Peyer's patch (tissue), 4 donors: Measurements from ENCODE around the gene IL1F10. TPM values are rescaled to one million over a fixed set of nuclear protein-coding genes. Genes with fewer than 3 reads are reported as not detected.
A peak's percentile ranks its signal among the peaks of the same experiment; 100 is the strongest.

Experiments used
- DNase-seq, 3 donors: peaks; one replicate each; pipeline ENCODE4 v3.0.0-alpha.2; 2017 to 2019
- H3K27ac ChIP-seq, 4 donors: fragments of 200-600 bp; sonication (generic); one replicate each; pipeline ENCODE4 v1.5.1; 2016 to 2019
- H3K27me3 ChIP-seq, 2 donors: fragments of 200-600 bp; sonication (generic); one replicate each; pipeline ENCODE4 v1.5.1; 2019
- H3K36me3 ChIP-seq, 3 donors: fragments of 200-600 bp; sonication (generic); one replicate each; pipeline ENCODE4 v1.5.1; 2016 to 2019
- H3K4me1 ChIP-seq, 4 donors: fragments of 200-600 bp; sonication (generic); one replicate each; pipeline ENCODE4 v1.5.1; 2016 to 2019
- H3K4me3 ChIP-seq, 4 donors: fragments of 200-600 bp; sonication (generic); 1 replicate in 3 of 4; 2 replicates in 1 of 4; pipeline ENCODE4 v1.5.1; 2016 to 2019; ENCODE audit warnings: mild to moderate bottlenecking in 1 of 4
- H3K9me3 ChIP-seq, 4 donors: fragments of 200-600 bp; sonication (generic); one replicate each; pipeline ENCODE4 v1.5.1; 2016 to 2019; ENCODE audit warnings: mild to moderate bottlenecking in 1 of 4
- POLR2A ChIP-seq, 2 donors: fragments of 450-650 bp; IDR thresholded peaks; one replicate each; pipeline ENCODE4 v1.5.1; 2017; ENCODE audit warnings: antibody characterized with exemption in 2 of 2, mild to moderate bottlenecking in 2 of 2, moderate library complexity in 2 of 2
- total RNA-seq, 4 donors: library from RNA; depleted of rRNA; stranded (reverse); fragments of >200 nt; gene quantifications; one replicate each; pipeline ENCODE4 v1.1.0, GENCODE V29; 2016
- TF ChIP-seq, protein P1 (sequence below), 6 experiments: fragments of 450-650 bp in 4 of 6; fragments of 200-600 bp in 2 of 6; sonication (generic) in 1 of 6; IDR thresholded peaks; one replicate each; pipeline ENCODE4 v1.5.1; 2017 to 2019; ENCODE audit warnings: antibody characterized with exemption in 6 of 6, mild to moderate bottlenecking in 3 of 6, moderate library complexity in 1 of 6

The IL1F10 gene
- total RNA-seq, 4 donors from 2014 or later, result not detected

DNA sequence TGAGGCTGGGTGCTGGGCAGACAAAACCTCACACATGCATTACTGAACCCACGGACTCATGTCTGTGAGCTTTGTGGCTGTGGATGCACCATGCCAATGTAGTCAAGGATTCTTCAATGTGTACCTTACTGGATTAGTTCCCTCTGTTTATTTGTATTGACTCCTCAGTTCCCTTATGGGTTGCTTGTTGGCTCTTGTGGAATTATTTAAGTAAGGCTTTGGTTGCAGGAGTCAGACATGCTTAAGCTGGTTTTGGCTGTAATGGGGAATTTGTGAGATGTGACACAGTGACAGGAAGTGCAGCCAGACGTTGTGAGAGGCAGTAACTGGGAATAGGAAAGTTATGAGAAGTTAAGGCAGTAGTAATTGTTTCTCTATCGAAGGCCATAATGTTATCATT lies 46.0 kb downstream of the IL1F10 start:
- Histone ChIP-seq H3K4me3 (no peak overlapping the region), H3K9me3 (no peaks in the 10 kb centered on the region), H3K27me3 (no peaks in the 10 kb centered on the region), H3K27ac (no peak overlapping the region), H3K4me1 (peaks cover 3 to 16% (median 8%) of the 10 kb centered on the region in 4 donors), H3K36me3 (no peaks in the 10 kb centered on the region)
- TF ChIP-seq, protein P1, sequence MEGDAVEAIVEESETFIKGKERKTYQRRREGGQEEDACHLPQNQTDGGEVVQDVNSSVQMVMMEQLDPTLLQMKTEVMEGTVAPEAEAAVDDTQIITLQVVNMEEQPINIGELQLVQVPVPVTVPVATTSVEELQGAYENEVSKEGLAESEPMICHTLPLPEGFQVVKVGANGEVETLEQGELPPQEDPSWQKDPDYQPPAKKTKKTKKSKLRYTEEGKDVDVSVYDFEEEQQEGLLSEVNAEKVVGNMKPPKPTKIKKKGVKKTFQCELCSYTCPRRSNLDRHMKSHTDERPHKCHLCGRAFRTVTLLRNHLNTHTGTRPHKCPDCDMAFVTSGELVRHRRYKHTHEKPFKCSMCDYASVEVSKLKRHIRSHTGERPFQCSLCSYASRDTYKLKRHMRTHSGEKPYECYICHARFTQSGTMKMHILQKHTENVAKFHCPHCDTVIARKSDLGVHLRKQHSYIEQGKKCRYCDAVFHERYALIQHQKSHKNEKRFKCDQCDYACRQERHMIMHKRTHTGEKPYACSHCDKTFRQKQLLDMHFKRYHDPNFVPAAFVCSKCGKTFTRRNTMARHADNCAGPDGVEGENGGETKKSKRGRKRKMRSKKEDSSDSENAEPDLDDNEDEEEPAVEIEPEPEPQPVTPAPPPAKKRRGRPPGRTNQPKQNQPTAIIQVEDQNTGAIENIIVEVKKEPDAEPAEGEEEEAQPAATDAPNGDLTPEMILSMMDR (IDR thresholded peaks at IDR 0.05), result no peak
- no peak for TF ChIP-seq POLR2A (IDR thresholded peaks at IDR 0.05)
- no peak for DNase-seq

- peaks cover 3 to 16% (median 8%) of the 10 kb centered on the region in 4 donors for H3K4me1 ChIP-seq
- TF ChIP-seq, protein P1 (IDR thresholded peaks at IDR 0.05), result no peak
- no peak for TF ChIP-seq POLR2A (IDR thresholded peaks at IDR 0.05)
- no peak overlapping the region for H3K27ac ChIP-seq
- no peaks in the 10 kb centered on the region for H3K9me3 ChIP-seq
- H3K27me3 ChIP-seq, result no peaks in the 10 kb centered on the region
- DNase-seq, result no peak
- no peaks in the 10 kb centered on the region for H3K36me3 ChIP-seq
- no peak overlapping the region for H3K4me3 ChIP-seq
Observed at GRCh38 chr2:113114224-113114945, 46.6 kb downstream of the IL1F10 start.

GRCh38 chr2:113114996-113115395 lies 47.2 kb downstream of the IL1F10 start:
- no peak for DNase-seq
- Histone ChIP-seq H3K36me3 (no peaks in the 10 kb centered on the region), H3K9me3 (no peaks in the 10 kb centered on the region), H3K4me1 (peaks cover 3 to 16% (median 8%) of the 10 kb centered on the region in 4 donors), H3K27ac (no peak overlapping the region), H3K4me3 (no peak overlapping the region), H3K27me3 (no peaks in the 10 kb centered on the region)
- no peak for TF ChIP-seq POLR2A (IDR thresholded peaks at IDR 0.05)
- TF ChIP-seq, protein P1 (IDR thresholded peaks at IDR 0.05), result no peak

GRCh38 chr2:113116100-113116958 lies 48.6 kb downstream of the IL1F10 start:
- no peaks in the 10 kb centered on the region for H3K27me3 ChIP-seq
- peaks cover 3 to 16% (median 8%) of the 10 kb centered on the region in 4 donors for H3K4me1 ChIP-seq
- H3K9me3 ChIP-seq, result no peaks in the 10 kb centered on the region
- no peak overlapping the region for H3K4me3 ChIP-seq
- H3K36me3 ChIP-seq, result no peaks in the 10 kb centered on the region
- TF ChIP-seq POLR2A (IDR thresholded peaks at IDR 0.05), result no peak
- TF ChIP-seq, protein P1 (IDR thresholded peaks at IDR 0.05), result no peak
- no peak for DNase-seq
- H3K27ac ChIP-seq, result no peak overlapping the region

- TF ChIP-seq, protein P1 (IDR thresholded peaks at IDR 0.05), result no peak
- TF ChIP-seq POLR2A (IDR thresholded peaks at IDR 0.05), result peak; percentile 12 to 15
- peak overlapping the region in 1 of 4 donors; percentile 30 for H3K4me3 ChIP-seq
- H3K9me3 ChIP-seq, result no peaks in the 10 kb centered on the region
- peak in 2 of 3 donors; percentile 70 to 86 for DNase-seq
- H3K27me3 ChIP-seq, result no peaks in the 10 kb centered on the region
- H3K36me3 ChIP-seq, result no peaks in the 10 kb centered on the region
- peak overlapping the region in 3 of 4 donors; percentile 56 to 89 (median 59) for H3K27ac ChIP-seq
- peaks cover 3 to 16% (median 8%) of the 10 kb centered on the region in 4 donors for H3K4me1 ChIP-seq
Observed at GRCh38 chr2:113117541-113118262, 49.9 kb downstream of the IL1F10 start.
